Smooth muscle cell (in vitro differentiated cells): ENCODE data around the gene TM9SF3. TPM values are rescaled to one million over a fixed set of nuclear protein-coding genes. Genes with fewer than 3 reads are reported as not detected.

Experiments
- DNase-seq: peaks from one replicate; lab custom pipeline; 2025; ENCODE audit not compliant: unreplicated experiment; lab: John Stamatoyannopoulos, UW
- H2AFZ ChIP-seq: fragments of 200-600 bp; sonication (generic); 2 replicates; pipeline ENCODE4 v1.6.0; 2016; ENCODE audit warnings: antibody characterized with exemption, low read depth, mild to moderate bottlenecking
- H3F3A ChIP-seq: fragments of 200-600 bp; sonication (generic); 2 replicates; pipeline ENCODE4 v1.6.0; 2017; ENCODE audit warnings: antibody characterized with exemption, low read depth
- H3K27ac ChIP-seq: fragments of 200-600 bp; sonication (generic); 2 replicates; pipeline ENCODE4 v1.5.1; 2016; ENCODE audit warnings: low read depth, mild to moderate bottlenecking
- H3K27me3 ChIP-seq: fragments of 200-600 bp; sonication (generic); 2 replicates; pipeline ENCODE4 v1.6.1; 2016; ENCODE audit warnings: low read depth, mild to moderate bottlenecking
- H3K36me3 ChIP-seq: fragments of 200-600 bp; sonication (generic); 2 replicates; pipeline ENCODE4 v1.5.1; 2016; ENCODE audit warnings: low read depth
- H3K4me1 ChIP-seq: fragments of 200-600 bp; sonication (generic); 2 replicates; pipeline ENCODE4 v1.5.1; 2016; ENCODE audit warnings: low read depth
- H3K4me2 ChIP-seq: fragments of 200-600 bp; sonication (generic); 2 replicates; pipeline ENCODE4 v1.6.0; 2016; ENCODE audit warnings: mild to moderate bottlenecking
- H3K4me3 ChIP-seq: fragments of 200-600 bp; sonication (generic); 2 replicates; pipeline ENCODE4 v1.5.1; 2016; ENCODE audit warnings: mild to moderate bottlenecking
- H3K79me2 ChIP-seq: fragments of 200-600 bp; sonication (generic); 2 replicates; pipeline ENCODE4 v1.6.0; 2016; ENCODE audit warnings: low read depth, mild to moderate bottlenecking
- H3K9ac ChIP-seq: fragments of 200-600 bp; sonication (generic); 2 replicates; pipeline ENCODE4 v1.6.0; 2016; ENCODE audit warnings: low read depth
- H3K9me3 ChIP-seq: fragments of 200-600 bp; sonication (generic); replicated peaks from 2 replicates; pipeline ENCODE4 v1.5.1; 2016; ENCODE audit warnings: low read depth
- H4K20me1 ChIP-seq: fragments of 200-600 bp; sonication (generic); 2 replicates; pipeline ENCODE4 v1.6.0; 2016; ENCODE audit warnings: low read depth
- CTCF ChIP-seq: fragments of 200-600 bp; sonication (generic); IDR thresholded peaks from 2 replicates; pipeline ENCODE4 v1.5.1; 2017; ENCODE audit warnings: borderline replicate concordance, mild to moderate bottlenecking, antibody characterized with exemption; ENCODE audit not compliant: insufficient read depth, poor library complexity, severe bottlenecking
- WGBS: methylation state at CpG from one replicate; pipeline ENCODE4 v1.1.7; 2016; ENCODE audit warnings: low lambda C conversion rate; 5-methylcytosine and 5-hydroxymethylcytosine counted together
- polyA plus RNA-seq: library from polyadenylated mRNA; unstranded; fragments of >200 nt; fragmentation: Nextera tagmentation; extraction: Ambion mirVana; gene quantifications from 2 replicates; pipeline ENCODE4 v1.2.1, GENCODE V29; 2016
- small RNA-seq: library from RNA; depleted of rRNA; stranded (forward); fragments of <200 nt; gene quantifications from one replicate; pipeline ENCODE3, GENCODE V24; 2014
- total RNA-seq: library from RNA; depleted of rRNA; stranded (reverse); fragments of >200 nt; gene quantifications from 2 replicates; pipeline ENCODE4 v1.2.3, GENCODE V29; 2014

The TM9SF3 gene
- total and polyA plus RNA-seq, 2 experiments from 2014 or later, result 126 to 138 TPM

DNA sequence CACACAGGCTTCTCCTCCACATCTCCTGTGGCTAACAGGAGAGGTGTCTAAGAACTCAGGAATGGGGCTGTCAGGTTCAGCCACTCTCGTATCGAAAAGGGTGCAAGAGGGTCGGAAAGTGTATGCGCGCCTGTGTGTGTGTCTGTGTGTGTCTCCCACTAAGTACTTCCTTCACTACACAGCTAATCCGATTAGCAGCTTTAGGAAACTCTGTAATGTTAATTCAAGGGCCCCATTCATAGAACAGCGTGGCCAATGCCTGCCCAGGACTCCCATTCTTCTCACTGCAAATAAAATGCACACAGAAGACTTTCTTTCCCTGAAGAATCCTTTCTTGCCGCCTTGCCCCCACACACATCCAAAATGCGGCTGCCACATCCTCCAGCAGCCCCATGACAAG is 112.9 kb downstream of the TM9SF3 start:
- Histone ChIP-seq H3F3A (no peaks in the 10 kb centered on the region), H3K4me2 (no peak overlapping the region), H3K9ac (no peak overlapping the region), H3K4me3 (no peak overlapping the region), H2AFZ (no peak overlapping the region), H3K27me3 (peaks cover 3% of the 10 kb centered on the region), H3K9me3 (no peaks in the 10 kb centered on the region), H3K27ac (no peak overlapping the region), H3K79me2 (no peaks in the 10 kb centered on the region), H4K20me1 (no peaks in the 10 kb centered on the region), H3K4me1 (peaks cover 5% of the 10 kb centered on the region), H3K36me3 (no peaks in the 10 kb centered on the region)
- no peak for TF ChIP-seq CTCF
- DNase-seq, result no peak
- WGBS, result 97% methylated on average over 9 of the region's 9 CpGs

DNA sequence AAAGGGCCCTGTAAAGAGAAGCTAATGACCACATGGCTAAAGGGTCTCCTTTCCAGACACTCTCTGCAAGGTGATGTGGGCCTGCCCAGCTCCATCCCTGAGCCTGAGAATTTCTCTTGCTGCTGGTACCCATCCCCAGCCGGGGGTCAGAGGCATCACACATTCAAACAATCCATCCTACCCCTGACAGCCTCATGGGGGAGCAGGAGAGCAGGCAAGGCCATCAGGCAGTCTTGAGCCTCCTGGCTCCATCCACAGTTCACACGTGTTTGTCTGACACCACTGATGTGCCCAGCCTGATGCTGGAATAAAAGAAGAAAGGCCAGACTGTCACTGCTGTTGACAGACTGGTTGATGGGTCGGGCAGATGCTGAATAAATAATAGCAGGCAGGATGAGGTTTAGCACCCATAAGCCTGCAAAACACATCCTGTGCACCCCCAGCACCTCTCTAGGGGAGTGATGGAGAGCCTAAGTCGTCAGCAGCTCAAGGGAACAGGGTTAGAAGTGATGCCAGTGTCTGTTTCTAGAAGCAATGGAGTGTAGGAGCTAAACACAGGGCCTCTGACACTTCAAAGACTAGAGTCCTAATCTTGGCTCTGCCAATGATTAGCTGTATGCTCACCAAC is 116.6 kb downstream of the TM9SF3 start:
- DNase-seq, result no peak
- peak; percentile 42 for TF ChIP-seq CTCF
- Histone ChIP-seq H4K20me1 (no peaks in the 10 kb centered on the region), H3K27ac (no peak overlapping the region), H3K27me3 (peaks cover 11% of the 10 kb centered on the region), H3K9ac (no peak overlapping the region), H3K4me1 (peaks cover 5% of the 10 kb centered on the region), H3K79me2 (no peaks in the 10 kb centered on the region), H3K4me2 (no peak overlapping the region), H3K36me3 (no peaks in the 10 kb centered on the region), H3K9me3 (no peaks in the 10 kb centered on the region), H2AFZ (no peak overlapping the region), H3F3A (no peaks in the 10 kb centered on the region), H3K4me3 (no peak overlapping the region)
- 43% methylated on average over 4 of the region's 4 CpGs for WGBS

- Histone ChIP-seq H3K36me3 (no peaks in the 10 kb centered on the region), H3K9me3 (no peaks in the 10 kb centered on the region), H3K9ac (no peak overlapping the region), H3K4me3 (no peak overlapping the region), H3K79me2 (no peaks in the 10 kb centered on the region), H4K20me1 (no peaks in the 10 kb centered on the region), H2AFZ (no peak overlapping the region), H3K27ac (no peak overlapping the region), H3F3A (no peaks in the 10 kb centered on the region), H3K27me3 (peaks cover 11% of the 10 kb centered on the region), H3K4me2 (no peak overlapping the region), H3K4me1 (no peaks in the 10 kb centered on the region)
- TF ChIP-seq CTCF, result no peak
- WGBS, result 75% methylated on average over 5 of the region's 5 CpGs
- no peak for DNase-seq
Measured at GRCh38 chr10:96468845-96469244, 118.0 kb downstream of the TM9SF3 start.

Small RNA genes within 50 kb of the gene (small RNA-seq; reads per million reads assigned to genes)
- not detected for gene RNA5SP324

Other genes with a start within 250 kb of the TM9SF3 start
- not detected in 2 replicates for gene OPALIN, start 228.0 kb downstream of the TM9SF3 start, total RNA-seq
- not detected in 2 replicates for gene OPALIN, start 228.0 kb downstream of the TM9SF3 start, polyA plus RNA-seq
- gene TLL2, start 73.1 kb downstream of the TM9SF3 start, total RNA-seq, result 0.18 and 0.45 TPM in 2 replicates
- 0.04 TPM in 1 of 2 replicates, not detected in the other for gene TLL2, start 73.1 kb downstream of the TM9SF3 start, polyA plus RNA-seq
- 0.09 and 1.2 TPM in 2 replicates for gene PIK3AP1, start 133.5 kb upstream of the TM9SF3 start, total RNA-seq
- gene PIK3AP1, start 133.5 kb upstream of the TM9SF3 start, polyA plus RNA-seq, result not detected in 2 replicates
- gene LCOR, start 245.3 kb upstream of the TM9SF3 start, total RNA-seq, result 27.8 and 29.9 TPM in 2 replicates
- gene LCOR, start 245.3 kb upstream of the TM9SF3 start, polyA plus RNA-seq, result 10.6 and 20.7 TPM in 2 replicates